KG1 (cell line): Measurements from ENCODE around the gene KRTAP10-12.

Experiments used
- DNase-seq: peaks from one replicate; lab custom pipeline; 2025; lab: John Stamatoyannopoulos, UW

The KRTAP10-12 gene

GRCh38 chr21:44734026-44734745, 37.2 kb downstream of the KRTAP10-12 start:
- no peak for DNase-seq

DNA sequence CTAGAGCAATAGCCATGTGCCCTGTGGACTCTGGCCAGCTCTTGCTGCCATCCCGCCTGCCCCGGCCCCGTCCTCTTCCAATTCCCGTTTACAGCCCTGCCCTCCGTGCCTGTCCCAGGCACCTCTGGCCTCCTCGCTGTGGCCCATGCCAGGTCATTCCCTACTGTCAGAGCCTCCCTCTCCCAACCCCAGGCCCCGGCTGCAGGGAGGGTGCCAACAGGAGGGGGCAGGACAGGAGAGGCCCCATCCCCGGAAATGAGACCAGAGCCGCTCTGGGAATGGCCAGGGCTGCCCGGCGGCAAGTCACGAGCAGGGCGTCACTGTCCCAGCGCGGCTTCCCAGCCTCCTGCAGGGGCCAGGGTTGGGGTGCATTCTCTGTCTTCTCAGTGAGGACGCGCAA, 37.9 kb downstream of the KRTAP10-12 start:
- DNase-seq, result no peak

GRCh38 chr21:44735821-44736220, 38.8 kb downstream of the KRTAP10-12 start:
- DNase-seq, result no peak

DNA sequence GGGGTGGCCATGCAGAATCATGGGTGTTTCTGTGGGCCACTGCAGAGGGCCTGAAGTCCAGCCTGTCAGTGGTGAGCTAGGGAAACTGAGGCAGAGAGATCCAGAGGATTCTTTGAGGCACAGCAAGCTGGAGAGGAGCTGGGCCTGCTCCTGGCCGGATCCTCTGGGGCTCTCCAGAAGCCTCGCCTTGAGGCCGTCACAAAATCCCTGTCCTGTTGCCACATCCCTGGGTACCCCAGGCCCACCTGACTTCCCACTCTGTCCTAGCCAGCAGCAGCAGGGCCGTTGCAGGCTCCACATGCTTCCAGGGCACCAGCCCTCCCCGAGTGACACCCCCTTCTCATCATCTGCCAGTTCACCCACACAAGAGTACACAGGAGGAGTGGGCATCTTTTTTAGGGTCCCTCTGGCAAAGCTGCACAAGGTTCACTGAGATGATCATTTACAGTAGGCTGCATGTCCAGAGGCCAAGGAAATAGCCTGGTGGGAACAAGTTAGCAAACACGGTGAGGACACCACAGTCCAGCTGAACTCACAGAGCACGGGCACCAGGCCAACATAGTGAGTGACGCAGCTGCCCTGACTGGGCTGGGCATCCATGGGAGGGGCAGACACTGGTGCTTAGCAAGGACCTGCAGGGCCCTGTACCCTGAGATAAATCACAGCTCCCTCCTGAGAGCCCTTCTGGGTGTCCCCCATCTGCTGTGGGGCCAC, 39.5 kb downstream of the KRTAP10-12 start:
- no peak for DNase-seq

- DNase-seq, result no peak
Observed at GRCh38 chr21:44737706-44738354, 40.9 kb downstream of the KRTAP10-12 start.

DNA sequence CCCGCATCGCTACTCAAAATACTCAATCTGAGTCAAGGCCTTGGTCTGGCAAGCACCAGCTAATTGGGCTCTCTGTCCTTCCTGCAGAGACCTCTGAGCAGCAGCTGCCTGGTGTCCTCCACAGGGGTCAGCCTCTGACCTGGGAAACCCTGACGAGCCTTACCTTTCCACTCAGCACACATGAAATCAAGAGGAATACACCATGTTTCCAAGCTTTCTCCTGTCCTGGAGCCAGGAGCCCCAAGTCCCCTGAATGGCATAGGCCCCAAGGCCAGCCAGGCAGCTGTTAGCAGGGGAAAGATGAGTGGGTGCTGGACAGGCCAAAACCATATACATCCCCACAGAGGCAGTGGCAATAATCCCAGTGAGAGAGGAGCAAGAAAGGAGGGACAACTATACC, 41.6 kb downstream of the KRTAP10-12 start:
- no peak for DNase-seq

DNA sequence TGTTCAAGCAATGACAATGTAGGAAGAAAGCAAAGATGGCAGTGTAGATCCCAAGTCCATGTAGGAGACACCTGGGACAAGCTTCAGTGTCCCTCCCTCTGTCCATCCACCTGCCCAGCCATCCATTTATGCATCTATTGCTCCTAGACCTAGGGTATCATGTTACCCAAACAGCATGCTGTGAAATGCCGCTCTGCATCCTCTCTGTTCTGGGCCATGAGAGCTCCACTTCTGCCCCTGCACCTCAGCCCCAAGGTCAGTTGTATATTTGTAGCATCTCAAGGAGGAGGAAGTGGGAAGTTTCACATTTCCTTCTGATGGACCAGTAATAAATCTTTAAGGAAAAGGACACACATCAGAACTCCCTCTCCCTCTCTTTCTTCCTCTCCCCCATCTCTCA, 42.3 kb downstream of the KRTAP10-12 start:
- DNase-seq, result no peak

DNA sequence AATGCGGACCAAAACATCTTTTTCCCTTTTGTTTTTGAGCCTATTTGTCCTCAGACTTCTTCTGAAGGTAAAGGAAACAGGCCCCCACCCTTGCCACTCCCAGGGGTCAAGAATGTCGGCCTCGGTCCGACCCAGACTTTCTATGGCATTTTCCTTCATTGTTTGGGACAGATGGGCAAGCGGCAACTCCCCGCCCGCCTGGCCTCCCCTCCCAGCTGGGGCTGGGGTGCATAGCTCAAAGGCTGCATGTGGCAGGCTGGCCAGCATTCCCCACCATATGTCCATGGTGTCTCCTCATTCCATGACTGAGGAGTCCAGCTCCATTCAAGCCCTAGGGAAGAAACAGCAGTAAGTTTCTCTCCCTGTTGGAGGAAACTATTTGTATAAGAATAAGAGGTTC, 43.8 kb downstream of the KRTAP10-12 start:
- no peak for DNase-seq

DNA sequence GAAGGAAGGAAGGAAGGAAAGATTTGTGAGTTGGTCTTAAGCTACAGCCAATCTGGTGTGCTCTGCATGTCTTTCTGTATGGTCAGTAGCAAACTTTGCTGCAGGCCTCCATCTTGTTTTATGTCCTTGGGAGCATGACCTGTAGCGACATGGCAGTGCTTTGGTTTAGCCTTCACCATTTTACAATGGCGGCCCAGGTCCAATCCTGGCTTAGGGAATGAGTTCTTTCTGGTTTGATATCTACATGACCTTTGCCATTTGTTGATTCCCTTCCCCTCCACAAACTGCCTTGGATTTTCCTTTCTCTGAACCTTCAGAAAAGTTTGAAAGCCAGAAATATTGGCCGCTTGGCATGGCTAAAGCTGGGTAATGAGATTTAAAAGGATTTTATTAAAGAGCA, 44.9 kb downstream of the KRTAP10-12 start:
- DNase-seq, result no peak

DNA sequence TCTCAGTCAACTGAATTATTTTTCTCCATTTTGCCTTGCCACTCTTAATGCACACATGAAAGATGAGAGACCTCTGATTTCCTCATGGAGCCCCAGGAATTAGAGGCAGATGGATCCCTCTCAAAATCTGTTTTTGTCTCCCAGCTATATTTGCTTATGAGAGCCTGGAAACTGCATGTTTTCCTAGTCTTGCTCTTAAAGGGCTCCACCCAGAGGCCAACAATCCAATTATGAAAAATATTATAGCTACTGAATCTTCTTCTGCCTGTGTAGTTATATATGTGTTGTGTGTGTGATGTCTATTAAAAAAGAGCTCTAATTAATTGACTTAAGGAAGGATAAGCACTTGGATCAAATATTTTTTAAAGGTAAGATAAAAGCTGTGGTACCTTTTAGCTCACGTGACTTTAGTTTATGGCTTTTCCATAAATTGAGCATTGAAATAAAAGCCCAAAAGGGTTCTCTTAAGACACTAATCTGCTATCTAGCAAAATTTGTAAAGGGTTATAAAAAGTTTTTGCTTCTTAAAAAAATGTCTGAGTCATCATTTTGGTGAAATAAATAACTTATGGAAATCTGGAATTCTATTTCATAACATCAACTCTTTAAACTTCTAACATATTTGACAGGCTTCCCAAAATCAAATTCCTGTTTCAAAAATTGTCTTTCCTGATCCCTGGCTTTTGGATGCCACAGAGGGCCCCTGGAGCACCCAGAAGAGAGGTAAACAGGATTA, 45.6 kb downstream of the KRTAP10-12 start:
- DNase-seq, result no peak
